Skin of body (tissue), 3 donors: ENCODE results near the gene TRIM39. TPM values are rescaled to one million over a fixed set of nuclear protein-coding genes. Genes with fewer than 3 reads are reported as not detected.
"Not testable (repeated sequence)": the region's sequence is repeated elsewhere in the genome, so short reads cannot be mapped to it uniquely, and the experiment has no call there.

Experiments
- DNase-seq: peaks from one replicate; lab custom pipeline; 2025; lab: John Stamatoyannopoulos, UW
- small RNA-seq: library from RNA; depleted of rRNA; stranded (forward); fragments of <200 nt; gene quantifications from one replicate; pipeline ENCODE3, GENCODE V24; 2014; ENCODE audit warnings: low replicate concordance
- total RNA-seq: library from RNA; depleted of rRNA; stranded (reverse); fragments of >200 nt; gene quantifications from one replicate; pipeline ENCODE4 v1.2.3, GENCODE V29; 2014

Gene TRIM39
- total RNA-seq, 1 donor from 2014 or later: 5.5 TPM

GRCh38 chr6:30361661-30362060 lies 34.9 kb downstream of the TRIM39 start:
- DNase-seq: no peak

- no peak for DNase-seq
Measured at GRCh38 chr6:30363459-30363858, 36.7 kb downstream of the TRIM39 start.

- DNase-seq: no peak
Measured at GRCh38 chr6:30364591-30364990, 37.9 kb downstream of the TRIM39 start.

DNA sequence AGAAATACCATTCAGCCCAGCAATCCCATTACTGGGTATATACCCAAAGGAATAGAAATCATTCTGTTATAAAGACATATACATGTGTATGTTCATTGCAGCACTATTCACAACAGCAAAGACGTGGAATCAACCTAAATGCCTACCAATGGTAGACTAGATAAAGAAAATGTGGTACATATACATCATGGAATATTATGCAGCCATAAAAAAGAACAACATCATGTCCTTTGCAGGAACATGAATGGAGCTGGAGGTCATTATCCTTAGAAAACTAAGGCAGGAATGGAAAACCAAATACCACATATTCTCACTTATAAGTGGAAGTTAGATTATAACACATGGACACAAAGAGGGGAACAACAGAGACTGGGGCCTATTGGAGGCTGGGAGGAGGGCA lies 42.6 kb downstream of the TRIM39 start:
- DNase-seq: not testable (repeated sequence)

DNA sequence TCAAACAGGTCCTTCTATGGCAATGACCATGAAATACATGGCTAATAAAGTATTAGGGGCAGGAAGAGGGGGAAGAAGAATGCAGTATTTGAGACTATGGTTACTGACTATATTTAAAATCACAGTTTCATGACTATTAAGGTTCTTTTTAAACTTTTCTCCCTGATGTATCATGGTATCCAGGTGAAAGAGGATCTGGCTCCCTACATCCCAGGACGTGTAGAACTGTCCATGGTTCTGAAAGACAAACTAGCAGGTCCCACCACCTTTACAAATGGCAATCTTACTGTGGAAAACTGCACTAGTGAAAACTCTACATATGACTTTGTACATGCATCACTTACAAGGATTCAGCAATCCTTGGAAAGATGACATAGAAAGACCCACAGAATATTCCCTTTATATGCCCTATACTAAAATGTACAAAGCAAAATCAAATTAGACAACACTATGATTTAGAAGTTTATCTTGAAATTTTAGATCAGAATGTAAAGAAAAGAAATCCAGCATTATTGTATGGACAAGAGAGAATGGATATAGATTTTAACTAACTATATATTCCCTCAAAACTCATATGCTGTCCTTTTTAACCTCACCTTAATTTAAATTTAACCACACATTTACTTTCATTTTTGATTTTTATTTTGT lies 51.7 kb downstream of the TRIM39 start:
- no peak for DNase-seq

- no peak for DNase-seq
Measured at GRCh38 chr6:30380464-30380863, 53.7 kb downstream of the TRIM39 start.

GRCh38 chr6:30386166-30386565 lies 59.4 kb downstream of the TRIM39 start:
- no peak for DNase-seq

GRCh38 chr6:30391240-30391639 lies 64.5 kb downstream of the TRIM39 start:
- DNase-seq: no peak

Small RNAs within 50 kb of the gene (small RNA-seq; reads per million reads assigned to genes)
- not detected for gene HLA-N

Other genes with a start within 250 kb of the TRIM39 start
- not detected for gene TRIM31, start 213.8 kb upstream of the TRIM39 start, total RNA-seq
- not detected for gene TRIM40, start 190.8 kb upstream of the TRIM39 start, total RNA-seq
- gene TRIM10, start 165.7 kb upstream of the TRIM39 start, total RNA-seq: 2.2 TPM
- gene TRIM15, start 163.4 kb upstream of the TRIM39 start, total RNA-seq: 1.4 TPM
- 18.9 TPM for gene TRIM26, start 113.5 kb upstream of the TRIM39 start, total RNA-seq
- 14.0 TPM for gene RPP21, start 18.2 kb downstream of the TRIM39 start, total RNA-seq
- 115 TPM for gene HLA-E, start 162.6 kb downstream of the TRIM39 start, total RNA-seq
- gene GNL1, start 229.6 kb downstream of the TRIM39 start, total RNA-seq: 35.8 TPM
- 6.6 TPM for gene PRR3, start 230.4 kb downstream of the TRIM39 start, total RNA-seq
- gene ABCF1, start 244.5 kb downstream of the TRIM39 start, total RNA-seq: 27.4 TPM